Ascending aorta (tissue), 2 donors: ENCODE results near the gene PCBP2. TPM values are rescaled to one million over a fixed set of nuclear protein-coding genes. Genes with fewer than 3 reads are reported as not detected.

ENCODE experiments used
- DNase-seq, 2 donors: peaks; one replicate each; pipeline ENCODE4 v3.0.0-alpha.2; 2019; ENCODE audit warnings: low spot score in 2 of 2
- H3K27ac ChIP-seq, 2 donors: fragments of 200-600 bp; sonication (generic); one replicate each; pipeline ENCODE4 v1.5.1; 2016 to 2017; ENCODE audit warnings: mild to moderate bottlenecking in 1 of 2
- H3K27me3 ChIP-seq: fragments of 200-600 bp; sonication (generic); one replicate; pipeline ENCODE4 v1.5.1; 2017
- H3K36me3 ChIP-seq, 2 donors: fragments of 200-600 bp; sonication (generic); one replicate each; pipeline ENCODE4 v1.5.1; 2016
- H3K4me1 ChIP-seq, 2 donors: fragments of 200-600 bp; sonication (generic); one replicate each; pipeline ENCODE4 v1.5.1; 2016 to 2017; ENCODE audit warnings: mild to moderate bottlenecking in 1 of 2
- H3K4me3 ChIP-seq, 2 donors: fragments of 200-600 bp; sonication (generic); one replicate each; pipeline ENCODE4 v1.5.1; 2016 to 2017; ENCODE audit warnings: mild to moderate bottlenecking in 1 of 2
- H3K9me3 ChIP-seq, 2 donors: fragments of 200-600 bp; sonication (generic); one replicate each; pipeline ENCODE4 v1.5.1; 2016
- CTCF ChIP-seq, 3 experiments: fragments of 200-600 bp in 2 of 3; fragments of 450-650 bp in 1 of 3; sonication (generic) in 2 of 3; IDR thresholded peaks; one replicate each; pipeline ENCODE4 v1.5.1; 2016 to 2019; ENCODE audit warnings: antibody characterized with exemption in 3 of 3, mild to moderate bottlenecking in 1 of 3, moderate library complexity in 1 of 3
- intact Hi-C: fragments of 100-400 bp; cut with DNase I; formaldehyde crosslinking; loops from one replicate; pipeline ENCODE4 v1.15.1; 2023
- total RNA-seq: library from RNA; depleted of rRNA; stranded (reverse); fragments of >200 nt; gene quantifications from one replicate; pipeline ENCODE4 v1.1.0, GENCODE V29; 2016

Gene PCBP2
- total RNA-seq, 1 donor from 2014 or later = 354 TPM

GRCh38 chr12:53453953-53454640, 2.2 kb downstream of the PCBP2 start:
- intact Hi-C loops = loop anchor here (2.0 kb wide), 1 partner anchor 39 kb away; no protein-coding TSS in a partner anchor
- H3K36me3 ChIP-seq = peaks cover 49 to 52% of the 10 kb centered on the region in 2 donors
- H3K27ac ChIP-seq = no peak overlapping the region
- no peaks in the 10 kb centered on the region for H3K9me3 ChIP-seq
- H3K4me1 ChIP-seq = peaks cover 10 to 13% of the 10 kb centered on the region in 2 donors
- TF ChIP-seq CTCF (IDR thresholded peaks at IDR 0.05) = no peak
- DNase-seq = no peak
- H3K27me3 ChIP-seq = no peaks in the 10 kb centered on the region
- H3K4me3 ChIP-seq = peak overlapping the region; percentile 74 to 91

GRCh38 chr12:53454707-53455106, 2.8 kb downstream of the PCBP2 start:
- H3K27me3 ChIP-seq = no peaks in the 10 kb centered on the region
- no peak for DNase-seq
- H3K36me3 ChIP-seq = peaks cover 54 to 58% of the 10 kb centered on the region in 2 donors
- peaks cover 10 to 13% of the 10 kb centered on the region in 2 donors for H3K4me1 ChIP-seq
- H3K27ac ChIP-seq = no peak overlapping the region
- no peaks in the 10 kb centered on the region for H3K9me3 ChIP-seq
- TF ChIP-seq CTCF (IDR thresholded peaks at IDR 0.05) = no peak
- intact Hi-C loops = no loop called here
- no peak overlapping the region for H3K4me3 ChIP-seq

- peaks cover 10 to 13% of the 10 kb centered on the region in 2 donors for H3K4me1 ChIP-seq
- H3K27ac ChIP-seq = no peak overlapping the region
- intact Hi-C loops = no loop called here
- H3K4me3 ChIP-seq = no peak overlapping the region
- peaks cover 75 to 79% of the 10 kb centered on the region in 2 donors for H3K36me3 ChIP-seq
- no peaks in the 10 kb centered on the region for H3K9me3 ChIP-seq
- no peaks in the 10 kb centered on the region for H3K27me3 ChIP-seq
- TF ChIP-seq CTCF (IDR thresholded peaks at IDR 0.05) = no peak
- peak in 1 of 2 donors; percentile 21 for DNase-seq
Observed at GRCh38 chr12:53456654-53457366, 4.9 kb downstream of the PCBP2 start.

GRCh38 chr12:53459097-53459496, 7.2 kb downstream of the PCBP2 start:
- DNase-seq = no peak
- no peak for TF ChIP-seq CTCF (IDR thresholded peaks at IDR 0.05)
- peaks cover 98 to 100% of the 10 kb centered on the region in 2 donors for H3K36me3 ChIP-seq
- intact Hi-C loops = no loop called here
- peaks cover 3% of the 10 kb centered on the region in 2 donors for H3K4me1 ChIP-seq
- H3K27me3 ChIP-seq = no peaks in the 10 kb centered on the region
- H3K9me3 ChIP-seq = no peaks in the 10 kb centered on the region
- no peak overlapping the region for H3K4me3 ChIP-seq
- H3K27ac ChIP-seq = no peak overlapping the region

GRCh38 chr12:53461059-53461458, 9.2 kb downstream of the PCBP2 start:
- peaks cover 99 to 100% of the 10 kb centered on the region in 2 donors for H3K36me3 ChIP-seq
- no peak for TF ChIP-seq CTCF (IDR thresholded peaks at IDR 0.05)
- H3K9me3 ChIP-seq = no peaks in the 10 kb centered on the region
- intact Hi-C loops = no loop called here
- peak overlapping the region in 1 of 2 donors; percentile 10 for H3K27ac ChIP-seq
- H3K4me1 ChIP-seq = no peaks in the 10 kb centered on the region
- H3K4me3 ChIP-seq = no peak overlapping the region
- no peak for DNase-seq
- no peaks in the 10 kb centered on the region for H3K27me3 ChIP-seq
